Muscle layer of colon (tissue), 2 donors: Measurements from ENCODE around the gene CPA2.

Experiments used
- H3K27ac ChIP-seq: one replicate; pipeline ENCODE4 v1.7.0; 2013; ENCODE audit warnings: low read depth, mild to moderate bottlenecking, low read length, moderate library complexity
- H3K27me3 ChIP-seq, 2 donors: one replicate each; pipeline ENCODE4 v1.7.0; 2013; ENCODE audit warnings: low read length in 2 of 2, mild to moderate bottlenecking in 2 of 2; ENCODE audit not compliant: insufficient read depth in 2 of 2, control insufficient read depth in 1 of 2
- H3K36me3 ChIP-seq: one replicate; pipeline ENCODE4 v1.7.0; 2013; ENCODE audit warnings: mild to moderate bottlenecking, low read length; ENCODE audit not compliant: insufficient read depth
- H3K4me1 ChIP-seq: one replicate; pipeline ENCODE4 v1.7.0; 2013; ENCODE audit warnings: mild to moderate bottlenecking, low read length; ENCODE audit not compliant: insufficient read depth
- H3K4me3 ChIP-seq, 2 donors: one replicate each; pipeline ENCODE4 v1.7.0; 2013; ENCODE audit warnings: low read length in 2 of 2, low read depth in 1 of 2, mild to moderate bottlenecking in 1 of 2, moderate library complexity in 1 of 2
- H3K9ac ChIP-seq: one replicate; pipeline ENCODE4 v1.7.0; 2013; ENCODE audit warnings: low read length
- H3K9me3 ChIP-seq: one replicate; pipeline ENCODE4 v1.7.0; 2013; ENCODE audit warnings: mild to moderate bottlenecking, low read length
- donor health status: abdominal sarcoma.
- donor health status: Adenocarcinoma of cecum.

Gene CPA2

DNA sequence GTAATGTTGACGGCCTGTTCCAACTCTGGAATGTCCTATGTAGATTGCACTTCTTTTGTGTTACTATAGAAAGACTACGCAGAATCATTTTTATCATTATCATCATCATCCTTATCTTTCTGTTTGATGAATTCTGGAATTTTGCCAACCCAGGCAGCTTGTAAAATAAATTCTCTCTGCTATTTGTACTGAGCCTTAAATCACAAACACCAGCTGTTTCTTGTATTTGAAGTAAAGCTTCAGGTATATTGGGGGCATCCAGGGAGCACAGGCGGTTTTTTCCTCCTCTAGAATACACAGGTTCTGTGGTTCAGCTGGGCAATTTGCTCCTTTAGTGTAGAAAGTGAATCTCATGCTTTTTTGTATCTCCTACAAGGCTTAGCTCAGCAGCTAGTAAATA is 63.0 kb downstream of the CPA2 start:
- Histone ChIP-seq H3K4me3 (no peak overlapping the region), H3K9me3 (no peaks in the 10 kb centered on the region), H3K27ac (no peak overlapping the region), H3K36me3 (no peaks in the 10 kb centered on the region), H3K9ac (no peak overlapping the region), H3K27me3 (no peaks in the 10 kb centered on the region), H3K4me1 (peaks cover 9% of the 10 kb centered on the region)

DNA sequence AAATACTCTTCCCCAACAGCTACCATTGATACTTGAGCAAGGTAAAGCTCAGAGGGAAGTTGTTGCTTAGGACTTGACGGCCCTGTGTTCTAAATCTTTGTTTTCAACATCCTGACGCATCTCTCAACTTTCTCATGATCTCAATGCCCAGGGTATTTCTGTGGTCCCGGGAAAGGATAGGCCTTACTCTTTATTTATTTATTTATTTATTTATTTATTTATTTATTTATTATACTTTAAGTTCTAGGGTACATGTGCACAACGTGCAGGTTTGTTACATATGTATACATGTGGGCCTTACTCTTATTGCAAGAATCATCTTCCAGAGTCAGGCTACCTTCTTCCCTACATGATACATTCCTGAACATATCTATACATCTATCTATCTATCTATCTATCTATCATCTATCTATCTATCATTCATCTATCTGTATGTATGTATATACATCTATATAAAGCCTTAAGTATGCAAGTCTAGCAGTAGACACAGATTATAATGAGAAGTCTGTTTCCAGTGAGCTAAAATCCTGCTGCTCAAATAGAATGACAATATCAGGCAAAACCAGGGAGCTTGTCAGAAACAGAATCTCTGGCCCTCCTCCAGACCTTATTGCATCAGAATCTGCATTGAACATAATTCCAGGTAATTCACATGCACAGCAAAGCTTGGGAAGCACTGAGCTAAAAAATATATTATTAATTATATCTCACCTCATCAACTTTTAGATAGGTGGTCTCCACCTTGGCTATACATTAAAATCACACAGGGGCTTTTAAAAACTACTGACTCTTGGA is 65.8 kb downstream of the CPA2 start:
- Histone ChIP-seq H3K27me3 (no peaks in the 10 kb centered on the region), H3K4me3 (no peak overlapping the region), H3K36me3 (no peaks in the 10 kb centered on the region), H3K4me1 (peaks cover 11% of the 10 kb centered on the region), H3K9ac (no peak overlapping the region), H3K9me3 (no peaks in the 10 kb centered on the region), H3K27ac (no peak overlapping the region)

GRCh38 chr7:130333832-130334231 is 67.2 kb downstream of the CPA2 start:
- H3K27me3 ChIP-seq, result no peaks in the 10 kb centered on the region
- H3K9me3 ChIP-seq, result no peaks in the 10 kb centered on the region
- no peak overlapping the region for H3K4me3 ChIP-seq
- H3K9ac ChIP-seq, result no peak overlapping the region
- no peak overlapping the region for H3K27ac ChIP-seq
- peaks cover 11% of the 10 kb centered on the region for H3K4me1 ChIP-seq
- no peaks in the 10 kb centered on the region for H3K36me3 ChIP-seq

DNA sequence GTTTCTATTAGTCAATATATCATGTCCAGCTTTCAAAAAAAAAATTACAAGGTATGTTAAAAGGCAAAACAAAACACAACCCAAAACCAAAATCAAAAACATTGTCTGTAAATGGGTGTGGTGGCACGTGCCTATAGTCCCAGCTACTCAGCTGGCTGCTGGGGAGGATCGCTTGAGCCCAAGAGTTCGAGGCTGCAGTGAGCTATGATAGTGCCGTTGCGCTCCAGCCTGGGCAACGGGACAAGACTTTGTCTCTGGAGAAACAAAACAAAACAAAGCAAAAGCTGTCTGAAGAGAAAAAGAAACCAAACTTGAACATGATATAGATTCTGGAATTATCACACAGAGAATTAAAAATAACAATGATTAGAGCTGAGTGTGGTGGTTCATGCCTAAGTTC is 67.6 kb downstream of the CPA2 start:
- no peaks in the 10 kb centered on the region for H3K9me3 ChIP-seq
- H3K27ac ChIP-seq, result no peak overlapping the region
- no peaks in the 10 kb centered on the region for H3K27me3 ChIP-seq
- peaks cover 11% of the 10 kb centered on the region for H3K4me1 ChIP-seq
- no peak overlapping the region for H3K9ac ChIP-seq
- no peak overlapping the region for H3K4me3 ChIP-seq
- no peaks in the 10 kb centered on the region for H3K36me3 ChIP-seq

- Histone ChIP-seq H3K9me3 (no peaks in the 10 kb centered on the region), H3K27me3 (no peaks in the 10 kb centered on the region), H3K4me3 (no peak overlapping the region), H3K9ac (no peak overlapping the region), H3K27ac (no peak overlapping the region), H3K4me1 (peaks cover 11% of the 10 kb centered on the region), H3K36me3 (no peaks in the 10 kb centered on the region)
These were observed 70.8 kb downstream of the CPA2 start for GRCh38 chr7:130337410-130337971.

- H3K27me3 ChIP-seq, result no peaks in the 10 kb centered on the region
- no peak overlapping the region for H3K4me3 ChIP-seq
- H3K9ac ChIP-seq, result no peak overlapping the region
- no peaks in the 10 kb centered on the region for H3K9me3 ChIP-seq
- no peaks in the 10 kb centered on the region for H3K36me3 ChIP-seq
- no peak overlapping the region for H3K27ac ChIP-seq
- H3K4me1 ChIP-seq, result peaks cover 11% of the 10 kb centered on the region
These were observed 71.6 kb downstream of the CPA2 start for GRCh38 chr7:130338233-130338632.
